ENCODE results near the gene EDEM3.

Gene EDEM3

GRCh38 chr1:184698016-184698415, 56.6 kb downstream of the EDEM3 start:
- H3K4me3 ChIP-seq (ENCODE audit: low read depth, low read length) = no peak overlapping the region
- in situ Hi-C loops (cut with HindIII; ENCODE audit: low sequenced_read_pairs) = no loop called here
- DNase-seq (ENCODE audit: low read depth) = no peak
- no peak for TF ChIP-seq CTCF (IDR thresholded peaks at IDR 0.05; ENCODE audit: low read depth, low read length, missing control alignments)

GRCh38 chr1:184696403-184696802, 58.3 kb downstream of the EDEM3 start:
- H3K4me3 ChIP-seq (ENCODE audit: low read depth, low read length) = no peak overlapping the region

GRCh38 chr1:184695023-184695422, 59.6 kb downstream of the EDEM3 start:
- no peak for DNase-seq (ENCODE audit: low read depth)
- TF ChIP-seq CTCF (IDR thresholded peaks at IDR 0.05; ENCODE audit: low read depth, low read length, missing control alignments) = no peak
- in situ Hi-C loops (cut with HindIII; ENCODE audit: low sequenced_read_pairs) = no loop called here
- no peak overlapping the region for H3K4me3 ChIP-seq (ENCODE audit: low read depth, low read length)

More at GRCh38 chr1:184696403-184696802, 58.3 kb downstream of the EDEM3 start:
- in situ Hi-C loops (cut with HindIII; ENCODE audit: low sequenced_read_pairs) = no loop called here
- TF ChIP-seq CTCF (IDR thresholded peaks at IDR 0.05; ENCODE audit: low read depth, low read length, missing control alignments) = no peak
- no peak for DNase-seq (ENCODE audit: low read depth)

GRCh38 chr1:184693011-184693410, 61.6 kb downstream of the EDEM3 start:
- in situ Hi-C loops (cut with HindIII; ENCODE audit: low sequenced_read_pairs) = no loop called here
- TF ChIP-seq CTCF (IDR thresholded peaks at IDR 0.05; ENCODE audit: low read depth, low read length, missing control alignments) = no peak
- peak; percentile 57 for DNase-seq (ENCODE audit: low read depth)
- no peak overlapping the region for H3K4me3 ChIP-seq (ENCODE audit: low read depth, low read length)

- peak; percentile 57 for DNase-seq (ENCODE audit: low read depth)
- no peak overlapping the region for H3K4me3 ChIP-seq (ENCODE audit: low read depth, low read length)
Measured at GRCh38 chr1:184691719-184692324, 62.8 kb downstream of the EDEM3 start.

GRCh38 chr1:184686540-184686939, 68.1 kb downstream of the EDEM3 start:
- no peak for DNase-seq (ENCODE audit: low read depth)
- TF ChIP-seq CTCF (IDR thresholded peaks at IDR 0.05; ENCODE audit: low read depth, low read length, missing control alignments) = no peak
- H3K4me3 ChIP-seq (ENCODE audit: low read depth, low read length) = no peak overlapping the region
- in situ Hi-C loops (cut with HindIII; ENCODE audit: low sequenced_read_pairs) = no loop called here

More at GRCh38 chr1:184691719-184692324, 62.8 kb downstream of the EDEM3 start:
- in situ Hi-C loops (cut with HindIII; ENCODE audit: low sequenced_read_pairs) = no loop called here
- TF ChIP-seq CTCF (IDR thresholded peaks at IDR 0.05; ENCODE audit: low read depth, low read length, missing control alignments) = peak; percentile 87
